Activated naive CD4-positive, alpha-beta T cell treated with anti-CD3 and anti-CD28 coated beads, Interleukin-2, amount 50 U/mL, for 72 hours (primary cell): ENCODE results near the gene TRPM5. TPM values are rescaled to one million over a fixed set of nuclear protein-coding genes. Genes with fewer than 3 reads are reported as not detected.

Experiments
- ATAC-seq, 2 donors: fragments of 150-1000 bp; cut with Tn5 transposase; 2 replicates each; pipeline ENCODE4 v1.10.0; 2021; ENCODE audit warnings: mild to moderate bottlenecking in 2 of 2, moderate library complexity in 2 of 2
- DNase-seq, 2 donors: peaks; one replicate each; pipeline ENCODE4 v3.0.0; 2021 to 2022; ENCODE audit warnings: low spot score in 2 of 2
- H3K27ac Mint-ChIP-seq, 2 donors: one replicate each; pipeline ENCODE4 v1.8.0; 2022; ENCODE audit warnings: mild to moderate bottlenecking in 2 of 2, mixed read lengths in 2 of 2
- H3K36me3 Mint-ChIP-seq, 2 donors: one replicate each; pipeline ENCODE4 v1.8.0; 2022; ENCODE audit warnings: mixed read lengths in 2 of 2
- H3K9me3 Mint-ChIP-seq, 2 donors: one replicate each; pipeline ENCODE4 v1.8.0; 2022; ENCODE audit warnings: mixed read lengths in 2 of 2
- total RNA-seq, 2 donors: library from RNA; stranded (reverse); gene quantifications; one replicate each; pipeline ENCODE4 v1.2.3, GENCODE V29; 2022

TRPM5 gene
- total RNA-seq, 2 donors from 2014 or later, result not detected

DNA sequence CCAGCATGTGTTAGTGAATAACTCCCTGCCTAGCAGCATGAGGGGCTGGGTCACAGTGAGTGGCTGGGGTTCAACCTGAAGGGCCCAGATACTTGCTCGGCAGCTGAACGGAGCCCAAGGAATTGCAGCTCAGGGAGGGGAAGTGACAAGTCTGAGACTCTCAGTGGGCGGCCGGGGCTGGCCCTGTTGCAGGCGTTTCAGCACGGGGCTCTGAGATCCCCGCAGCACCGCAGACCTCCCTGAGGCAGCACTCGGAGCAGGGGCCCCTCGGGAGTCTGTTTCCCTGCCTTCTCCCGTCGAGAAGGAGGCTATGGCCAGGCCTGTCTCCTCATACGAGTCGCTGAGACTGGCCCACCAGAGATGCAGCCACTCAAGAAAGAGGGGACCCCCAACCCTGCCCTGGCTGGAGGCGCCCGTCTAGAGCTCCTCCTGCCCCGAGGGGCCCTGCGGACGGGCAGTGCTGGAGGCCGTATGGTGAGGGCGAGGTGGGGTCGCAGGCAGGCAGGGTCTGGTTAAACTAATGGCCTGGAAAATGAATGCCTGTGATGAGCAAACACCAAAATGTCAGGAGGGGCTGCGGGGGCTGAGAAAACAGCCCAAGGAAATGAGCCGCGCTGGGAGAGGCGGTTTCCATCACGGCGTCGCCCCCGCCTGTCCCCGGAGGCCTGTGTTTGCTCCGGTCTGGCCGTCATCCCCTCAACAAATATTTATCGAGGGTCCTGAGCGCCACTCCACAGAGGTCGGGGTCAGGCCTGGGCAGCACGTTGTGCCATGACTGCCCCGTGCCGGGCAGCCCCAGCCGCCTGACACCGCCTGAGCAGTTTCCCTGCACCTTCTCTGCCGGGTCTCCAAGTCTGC, 34.5 kb downstream of the TRPM5 start:
- Mint-ChIP-seq H3K36me3 (no peaks in the 10 kb centered on the region), H3K27ac (no peak overlapping the region), H3K9me3 (no peaks in the 10 kb centered on the region)
- DNase-seq (no peak), ATAC-seq (no peak)

DNA sequence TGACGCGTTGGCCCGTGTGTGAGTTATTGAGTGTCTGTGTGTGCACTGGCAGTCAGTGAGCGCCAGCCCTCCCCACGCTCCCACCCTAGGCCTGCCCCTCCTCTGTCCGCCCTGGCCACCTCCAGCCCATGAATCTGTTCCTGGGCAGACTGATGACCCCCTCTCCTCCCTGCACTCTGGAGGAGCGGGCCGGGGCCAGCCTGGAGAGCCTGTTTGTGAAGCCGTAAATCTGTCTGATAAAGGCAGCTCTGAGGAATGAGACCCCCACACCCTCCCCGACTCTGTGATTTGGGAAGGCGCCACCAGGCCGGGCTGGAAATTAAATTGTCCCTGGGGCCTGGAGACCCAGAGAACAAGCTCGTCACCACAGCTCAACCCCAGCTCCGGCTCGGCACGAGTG, 35.2 kb downstream of the TRPM5 start:
- no peak overlapping the region for H3K27ac Mint-ChIP-seq
- H3K9me3 Mint-ChIP-seq, result no peaks in the 10 kb centered on the region
- no peaks in the 10 kb centered on the region for H3K36me3 Mint-ChIP-seq
- ATAC-seq (no peak), DNase-seq (no peak)

DNA sequence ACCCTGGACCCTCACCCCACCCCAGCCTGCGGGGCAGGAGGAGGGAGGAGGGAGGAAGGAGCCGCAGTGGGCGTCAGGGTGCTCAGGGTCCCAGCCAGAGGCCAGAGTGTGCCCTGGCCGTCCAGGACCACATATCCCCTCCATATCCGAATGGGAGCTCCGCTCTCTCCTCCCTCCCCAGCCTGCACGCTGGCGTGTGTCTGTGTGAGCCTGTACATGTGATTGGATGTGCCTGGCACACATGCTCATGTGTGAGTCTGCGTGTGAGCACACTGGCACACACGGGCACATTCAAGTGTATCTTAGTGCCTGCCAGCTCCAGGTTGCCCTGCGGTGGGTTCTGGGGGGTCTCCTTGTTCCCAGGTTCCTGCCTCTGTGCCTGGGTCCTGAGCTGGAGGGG, 35.6 kb downstream of the TRPM5 start:
- ATAC-seq, result no peak
- DNase-seq, result no peak
- H3K36me3 Mint-ChIP-seq, result no peaks in the 10 kb centered on the region
- no peak overlapping the region for H3K27ac Mint-ChIP-seq
- H3K9me3 Mint-ChIP-seq, result no peaks in the 10 kb centered on the region

DNA sequence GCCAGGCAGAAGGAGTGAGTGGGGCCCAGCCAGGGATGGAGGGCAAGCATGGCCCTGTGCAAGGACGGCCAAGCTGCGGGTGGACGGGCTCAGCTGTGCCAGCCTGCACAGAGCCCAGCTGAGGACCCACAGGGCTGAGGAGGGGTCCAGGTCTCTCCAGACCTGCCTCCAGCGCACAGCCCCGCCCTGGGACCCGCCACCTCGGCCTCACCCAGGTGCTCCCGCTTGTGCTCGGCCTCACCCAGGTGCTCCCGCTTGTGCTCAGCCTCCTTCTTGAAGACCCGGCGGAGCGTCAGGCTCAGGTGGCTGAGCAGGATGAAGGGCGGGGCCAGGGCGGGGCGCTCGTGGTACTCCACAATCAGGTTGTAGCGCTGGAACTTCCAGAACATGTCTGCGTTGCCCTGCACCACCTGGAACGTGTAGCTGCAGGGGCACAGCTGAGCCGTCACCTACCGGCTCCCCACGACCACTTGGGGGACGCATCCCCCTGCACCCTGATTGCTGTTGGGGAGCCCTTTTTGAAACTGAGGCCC, 37.4 kb downstream of the TRPM5 start:
- H3K27ac Mint-ChIP-seq, result peak overlapping the region in 1 of 2 donors; percentile 75
- DNase-seq (no peak), ATAC-seq (no peak)
- H3K9me3 Mint-ChIP-seq, result no peaks in the 10 kb centered on the region
- peaks cover 0 to 7% of the 10 kb centered on the region in 2 donors for H3K36me3 Mint-ChIP-seq

DNA sequence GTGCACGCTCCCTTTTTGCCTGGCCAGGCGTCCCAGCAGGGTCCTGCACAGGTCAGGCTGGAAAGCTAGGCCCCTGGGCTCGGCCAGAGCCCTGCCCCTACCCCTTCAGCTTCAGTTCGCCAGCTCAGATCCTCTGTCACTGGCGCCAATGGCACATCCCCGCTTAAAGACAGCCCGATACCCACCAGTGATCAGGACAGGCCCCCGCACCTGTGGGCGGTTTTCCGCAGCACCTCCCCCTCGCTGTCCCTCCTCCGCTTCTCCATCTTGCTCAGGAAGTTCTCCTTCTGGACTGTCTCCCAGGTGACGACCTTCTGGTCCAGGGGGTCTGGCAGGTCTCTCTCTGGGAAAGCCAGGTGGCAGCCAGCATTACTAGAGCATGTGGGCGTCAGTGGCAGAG, 37.9 kb downstream of the TRPM5 start:
- no peak for DNase-seq
- H3K27ac Mint-ChIP-seq, result peak overlapping the region; percentile 10 to 75

DNA sequence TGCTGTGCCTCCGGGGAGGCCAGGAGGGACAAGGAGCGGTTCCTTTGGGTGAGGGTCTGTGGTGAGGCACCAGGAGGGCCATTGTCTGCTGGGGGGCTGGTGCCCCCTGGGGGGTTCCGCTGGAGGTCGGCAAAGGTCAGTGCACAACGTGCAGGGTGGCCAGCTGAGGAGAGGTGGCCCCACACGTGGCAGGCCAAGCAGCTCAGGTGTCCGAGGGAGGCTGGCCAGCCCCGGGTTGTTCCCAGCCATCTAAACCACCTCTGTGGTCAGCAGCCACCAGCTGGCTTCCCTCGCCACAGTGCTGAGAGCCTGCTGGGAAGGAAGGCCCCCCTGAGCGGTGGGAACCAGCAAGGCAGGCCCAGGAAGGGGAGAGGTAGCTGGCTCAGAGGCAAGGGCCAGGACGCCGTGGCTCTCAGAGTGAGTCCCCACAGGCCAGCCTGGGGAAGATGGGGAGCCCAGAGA, 39.5 kb downstream of the TRPM5 start:
- peak overlapping the region; percentile 50 to 75 for H3K27ac Mint-ChIP-seq
- DNase-seq (no peak), ATAC-seq (no peak)
- H3K36me3 Mint-ChIP-seq, result peaks cover 0 to 13% of the 10 kb centered on the region in 2 donors
- H3K9me3 Mint-ChIP-seq, result no peaks in the 10 kb centered on the region

More for the DNA sequence above, 37.9 kb downstream of the TRPM5 start:
- H3K9me3 Mint-ChIP-seq, result no peaks in the 10 kb centered on the region
- H3K36me3 Mint-ChIP-seq, result peaks cover 0 to 7% of the 10 kb centered on the region in 2 donors
- no peak for ATAC-seq

DNA sequence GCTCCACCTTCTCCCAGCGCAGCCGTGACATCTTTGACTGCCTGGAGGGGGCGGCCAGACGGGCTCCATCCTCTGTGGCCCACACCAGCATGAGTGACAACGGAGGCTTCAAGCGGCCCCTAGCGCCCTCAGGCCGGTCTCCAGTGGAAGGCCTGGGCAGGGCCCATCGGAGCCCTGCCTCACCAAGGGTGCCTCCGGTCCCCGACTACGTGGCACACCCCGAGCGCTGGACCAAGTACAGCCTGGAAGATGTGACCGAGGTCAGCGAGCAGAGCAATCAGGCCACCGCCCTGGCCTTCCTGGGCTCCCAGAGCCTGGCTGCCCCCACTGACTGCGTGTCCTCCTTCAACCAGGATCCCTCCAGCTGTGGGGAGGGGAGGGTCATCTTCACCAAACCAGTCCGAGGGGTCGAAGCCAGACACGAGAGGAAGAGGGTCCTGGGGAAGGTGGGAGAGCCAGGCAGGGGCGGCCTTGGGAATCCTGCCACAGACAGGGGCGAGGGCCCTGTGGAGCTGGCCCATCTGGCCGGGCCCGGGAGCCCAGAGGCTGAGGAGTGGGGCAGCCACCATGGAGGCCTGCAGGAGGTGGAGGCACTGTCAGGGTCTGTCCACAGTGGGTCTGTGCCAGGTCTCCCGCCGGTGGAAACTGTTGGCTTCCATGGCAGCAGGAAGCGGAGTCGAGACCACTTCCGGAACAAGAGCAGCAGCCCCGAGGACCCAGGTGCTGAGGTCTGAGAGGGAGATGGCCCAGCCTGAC, 41.2 kb downstream of the TRPM5 start:
- Mint-ChIP-seq H3K36me3 (peaks cover 0 to 13% of the 10 kb centered on the region in 2 donors), H3K9me3 (no peaks in the 10 kb centered on the region), H3K27ac (no peak overlapping the region)
- ATAC-seq (no peak), DNase-seq (no peak)

DNA sequence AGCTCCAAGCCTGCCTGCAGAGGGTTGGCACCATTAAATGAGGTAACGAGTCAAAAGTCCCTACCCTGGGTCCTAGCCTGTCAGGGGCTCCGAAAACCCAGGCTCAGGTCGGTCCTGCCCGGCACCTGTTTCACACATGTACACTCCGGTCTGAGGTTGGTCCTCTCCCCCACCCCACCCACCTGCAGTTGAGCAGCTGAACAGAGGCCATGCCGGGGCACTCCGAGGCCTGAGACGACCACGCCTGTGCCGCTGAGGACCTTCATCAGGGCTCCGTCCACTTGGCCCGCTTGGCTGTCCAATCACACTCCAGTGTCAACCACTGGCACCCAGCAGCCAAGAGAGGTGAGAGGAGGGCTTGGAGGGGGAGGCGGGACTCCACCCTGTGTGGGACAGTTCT, 42.2 kb downstream of the TRPM5 start:
- peaks cover 0 to 13% of the 10 kb centered on the region in 2 donors for H3K36me3 Mint-ChIP-seq
- no peaks in the 10 kb centered on the region for H3K9me3 Mint-ChIP-seq
- DNase-seq (no peak), ATAC-seq (no peak)
- peak overlapping the region in 1 of 2 donors; percentile 97 for H3K27ac Mint-ChIP-seq

DNA sequence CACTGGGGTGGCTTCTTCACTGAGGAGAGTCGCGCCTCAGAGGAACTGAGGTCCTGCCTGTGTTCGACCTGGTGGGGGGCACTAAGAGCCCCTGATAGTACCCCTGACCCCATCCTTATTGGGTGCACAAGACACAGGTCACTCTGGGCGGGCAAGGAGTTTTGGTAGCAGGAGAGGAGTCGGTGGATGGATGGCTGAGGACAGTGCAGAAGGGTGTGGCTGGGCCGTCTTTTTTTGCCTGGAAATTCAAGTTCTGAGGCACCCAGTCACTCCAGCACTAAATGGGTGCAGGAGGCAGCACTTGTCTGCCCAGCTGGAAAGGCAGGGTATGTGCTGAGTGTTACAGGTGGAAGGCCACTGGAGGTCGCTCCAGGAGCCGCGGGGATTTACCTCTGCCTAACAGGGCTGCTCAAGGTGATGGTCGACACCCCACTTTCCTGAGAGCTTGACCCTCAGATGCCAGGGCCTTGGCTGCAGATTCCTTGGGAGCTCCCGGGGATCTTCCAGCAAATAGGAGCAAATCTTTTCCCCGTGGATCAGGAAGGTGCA, 42.8 kb downstream of the TRPM5 start:
- DNase-seq (no peak), ATAC-seq (no peak)
- Mint-ChIP-seq H3K36me3 (peaks cover 0 to 13% of the 10 kb centered on the region in 2 donors), H3K9me3 (no peaks in the 10 kb centered on the region), H3K27ac (peak overlapping the region; percentile 94 to 97)

DNA sequence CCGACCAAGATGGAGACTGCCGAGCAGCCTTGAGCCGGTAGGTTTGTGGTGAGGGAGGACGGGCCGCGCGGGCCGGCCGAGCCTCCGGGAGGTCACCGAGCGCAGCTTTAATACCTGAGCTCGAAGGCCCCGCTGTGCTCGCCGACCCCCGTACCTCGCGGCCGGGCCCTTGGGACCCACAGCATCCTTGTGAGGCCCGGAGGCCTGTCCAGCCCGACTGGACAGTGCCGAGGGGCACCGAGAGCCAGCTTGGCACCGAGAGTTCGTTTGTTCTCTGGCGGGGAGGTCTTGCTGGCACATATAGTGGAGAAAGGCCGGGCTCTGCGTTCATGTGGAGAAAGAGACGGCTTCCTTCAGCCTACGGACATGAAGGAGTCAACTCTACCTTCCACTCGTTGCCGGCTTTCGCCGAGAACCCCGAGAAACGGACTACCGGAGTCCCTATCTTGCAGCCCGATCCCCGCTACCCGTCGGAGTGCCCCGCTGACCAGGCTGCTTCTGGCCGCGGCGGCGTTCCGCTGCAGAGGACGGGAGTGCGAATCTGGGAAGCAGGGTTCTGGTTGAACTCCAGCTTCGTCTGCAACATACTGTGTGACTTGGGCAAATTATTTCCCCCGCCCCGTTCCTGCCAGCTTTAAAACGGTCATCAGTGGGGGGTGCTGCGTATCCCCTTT, 43.4 kb downstream of the TRPM5 start:
- DNase-seq (no peak), ATAC-seq (no peak)
- Mint-ChIP-seq H3K36me3 (peaks cover 0 to 13% of the 10 kb centered on the region in 2 donors), H3K9me3 (no peaks in the 10 kb centered on the region), H3K27ac (peak overlapping the region; percentile 96 to 97)

DNA sequence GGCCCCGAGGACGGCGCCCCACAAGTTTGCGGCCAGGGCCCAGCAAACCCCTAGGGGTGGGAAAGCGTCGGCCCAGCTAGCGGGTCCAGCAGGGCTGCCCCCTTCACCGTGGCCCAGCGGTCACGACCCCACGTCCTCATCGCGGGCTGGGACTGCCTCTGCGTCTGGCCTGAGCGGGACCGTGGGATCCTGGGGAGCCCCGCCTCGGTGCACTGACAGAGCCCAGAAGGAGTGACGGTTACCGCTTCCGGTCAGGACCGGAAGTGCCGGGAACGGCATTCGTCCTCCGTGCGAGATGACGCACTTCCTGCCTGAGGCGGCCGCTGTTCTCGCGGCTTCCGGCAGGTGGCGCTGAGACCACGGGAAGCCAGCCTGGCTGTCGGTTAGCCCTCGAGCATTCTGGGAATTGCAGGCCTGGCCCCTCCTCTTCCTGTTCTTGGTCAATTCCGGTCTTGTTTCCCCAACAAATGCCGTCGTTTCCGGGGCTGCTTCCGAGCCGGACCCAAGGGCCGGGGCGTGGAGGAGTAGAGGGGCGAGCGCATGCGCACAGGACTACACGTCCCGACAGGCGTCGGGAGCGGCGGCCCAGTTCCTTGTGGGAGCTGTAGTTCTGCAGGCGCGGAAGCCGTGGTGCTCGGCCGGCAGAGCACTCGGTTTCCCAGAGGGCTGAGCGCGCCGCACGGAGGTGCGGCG, 44.1 kb downstream of the TRPM5 start, which contains the start of gene TSSC4:
TSS of gene TSSC4 (plus strand) at position 682 of the 693 bp plus-strand sequence. CDS start 1,884 bp downstream, outside the sequence.
- ATAC-seq, result peak; percentile 89 to 90
- no peaks in the 10 kb centered on the region for H3K9me3 Mint-ChIP-seq
- DNase-seq, result peak; percentile 100
- H3K27ac Mint-ChIP-seq, result peak within 1 kb of the TSS; percentile 96 to 97
- H3K36me3 Mint-ChIP-seq, result peaks cover 0 to 13% of the 10 kb centered on the region in 2 donors

DNA sequence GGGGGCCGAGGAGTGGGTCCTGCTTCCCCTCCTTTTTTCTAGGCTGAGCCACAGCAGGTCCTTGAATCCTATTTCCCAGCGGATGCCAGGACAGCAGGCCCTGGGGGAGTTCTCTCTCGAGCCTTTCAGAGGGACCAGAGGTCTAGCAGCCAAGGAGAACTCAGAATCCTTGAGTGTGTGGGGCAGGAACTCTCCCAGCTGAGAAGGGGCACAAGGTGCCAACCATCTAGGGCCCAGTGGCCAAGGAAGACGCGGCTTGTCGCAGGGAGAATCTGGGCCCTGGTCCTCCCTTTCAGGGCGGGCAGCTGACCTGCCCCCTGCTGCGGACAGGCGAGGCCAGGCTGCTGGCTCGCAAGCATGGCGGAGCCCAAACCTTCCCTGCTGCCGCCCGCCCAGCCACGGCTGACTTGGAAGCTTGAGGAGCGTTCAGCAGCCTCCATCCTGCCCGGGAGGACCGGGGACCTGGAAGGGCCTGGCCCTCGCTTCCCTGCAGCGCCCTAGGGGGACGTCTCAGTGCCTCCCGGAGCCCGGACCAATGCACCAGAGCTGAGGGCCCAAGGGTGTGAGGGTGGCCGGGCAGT, 44.7 kb downstream of the TRPM5 start:
- Mint-ChIP-seq H3K27ac (peak overlapping the region; percentile 95 to 97), H3K36me3 (peaks cover 0 to 13% of the 10 kb centered on the region in 2 donors), H3K9me3 (no peaks in the 10 kb centered on the region)
- DNase-seq (peak in 1 of 2 donors; percentile 69), ATAC-seq (no peak)

DNA sequence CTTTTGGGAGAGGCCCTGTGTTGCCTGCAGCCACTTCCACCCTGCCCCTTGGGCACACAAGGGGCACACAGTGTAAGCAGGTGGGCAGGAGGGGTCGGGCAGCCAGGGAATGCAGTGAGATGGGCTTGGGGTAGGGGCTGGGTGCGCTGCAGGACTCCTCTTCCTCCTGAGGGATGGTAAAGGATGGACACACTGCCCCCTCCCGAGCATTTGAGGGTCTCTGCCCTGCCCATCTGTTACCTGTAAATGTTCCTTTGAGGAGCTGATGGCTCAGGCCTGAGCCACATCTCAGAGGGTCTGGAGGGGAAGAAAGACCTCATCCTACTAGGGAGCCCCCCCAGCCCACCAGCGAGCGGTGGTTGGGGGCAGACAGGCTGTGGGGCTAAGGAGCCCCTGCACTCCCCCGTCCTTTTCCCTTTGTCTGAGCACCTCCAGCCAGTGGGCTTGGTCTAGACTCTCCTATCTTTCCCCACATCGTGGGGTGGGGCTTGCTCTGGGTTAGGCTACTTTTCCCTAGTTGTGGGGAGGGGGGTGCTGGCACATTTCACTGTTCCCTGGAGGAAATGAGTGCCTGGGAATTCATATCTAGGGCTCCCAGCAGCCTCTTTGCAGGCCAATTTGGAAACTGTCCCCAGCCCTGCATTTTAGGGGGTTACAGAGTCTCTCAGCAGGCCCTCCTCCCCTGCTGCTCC, 45.5 kb downstream of the TRPM5 start:
- Mint-ChIP-seq H3K36me3 (peaks cover 0 to 13% of the 10 kb centered on the region in 2 donors), H3K27ac (peak overlapping the region; percentile 95 to 97), H3K9me3 (no peaks in the 10 kb centered on the region)
- no peak for ATAC-seq
- no peak for DNase-seq

DNA sequence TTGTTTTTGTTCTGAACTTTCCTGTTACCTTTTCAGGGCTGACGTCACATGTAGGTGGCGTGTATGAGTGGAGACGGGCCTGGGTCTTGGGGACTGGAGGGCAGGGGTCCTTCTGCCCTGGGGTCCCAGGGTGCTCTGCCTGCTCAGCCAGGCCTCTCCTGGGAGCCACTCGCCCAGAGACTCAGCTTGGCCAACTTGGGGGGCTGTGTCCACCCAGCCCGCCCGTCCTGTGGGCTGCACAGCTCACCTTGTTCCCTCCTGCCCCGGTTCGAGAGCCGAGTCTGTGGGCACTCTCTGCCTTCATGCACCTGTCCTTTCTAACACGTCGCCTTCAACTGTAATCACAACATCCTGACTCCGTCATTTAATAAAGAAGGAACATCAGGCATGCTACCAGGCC, 47.3 kb downstream of the TRPM5 start:
- ATAC-seq, result no peak
- no peaks in the 10 kb centered on the region for H3K9me3 Mint-ChIP-seq
- H3K36me3 Mint-ChIP-seq, result peaks cover 0 to 6% of the 10 kb centered on the region in 2 donors
- H3K27ac Mint-ChIP-seq, result no peak overlapping the region
- no peak for DNase-seq

DNA sequence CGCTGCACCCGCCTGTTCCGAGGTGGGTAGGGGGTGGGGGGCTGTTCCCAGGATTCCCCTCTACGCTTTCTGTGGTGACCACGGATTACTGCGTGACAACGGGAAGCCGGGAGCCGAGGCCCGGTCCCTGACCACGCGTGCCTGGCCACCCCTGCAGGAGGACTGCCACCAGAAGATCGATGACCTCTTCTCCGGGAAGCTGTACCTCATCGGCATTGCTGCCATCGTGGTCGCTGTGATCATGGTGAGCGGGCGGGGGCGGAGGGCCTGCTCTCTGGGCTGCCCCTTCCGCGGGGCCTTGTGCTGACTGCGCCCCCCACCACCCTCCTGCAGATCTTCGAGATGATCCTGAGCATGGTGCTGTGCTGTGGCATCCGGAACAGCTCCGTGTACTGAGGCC, 47.8 kb downstream of the TRPM5 start:
- no peaks in the 10 kb centered on the region for H3K9me3 Mint-ChIP-seq
- H3K36me3 Mint-ChIP-seq, result peaks cover 0 to 6% of the 10 kb centered on the region in 2 donors
- H3K27ac Mint-ChIP-seq, result no peak overlapping the region
- ATAC-seq, result no peak
- DNase-seq, result no peak
